ENCODE measurements around the gene CR2. TPM values are rescaled to one million over a fixed set of nuclear protein-coding genes. Genes with fewer than 3 reads are reported as not detected.
"Not testable (repeated sequence)": the region's sequence is repeated elsewhere in the genome, so short reads cannot be mapped to it uniquely, and the experiment has no call there.

The CR2 gene
- total RNA-seq, 2 experiments from 2014 or later, result not detected

DNA sequence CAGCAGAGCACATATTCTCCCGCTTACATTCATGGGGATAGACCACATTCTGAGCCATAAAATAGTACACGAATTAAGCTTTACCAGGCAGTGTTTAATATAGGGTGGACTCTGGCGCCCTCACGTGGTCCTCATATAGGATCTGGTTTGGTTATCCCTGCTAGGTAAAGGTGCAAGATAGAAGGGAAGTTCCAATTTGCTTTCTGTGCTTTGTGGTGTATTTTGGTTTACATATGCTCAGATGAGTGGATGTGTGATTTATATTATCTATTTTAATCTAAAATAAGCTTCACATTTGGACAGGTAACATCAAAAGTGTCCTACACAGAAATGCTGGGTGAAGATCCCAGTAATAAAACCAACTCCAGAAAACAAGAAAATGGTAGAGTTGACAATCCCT is 45.4 kb downstream of the CR2 start:
- Mint-ChIP-seq H3K4me1 (peaks cover 20% of the 10 kb centered on the region), H3K36me3 (ENCODE audit: low read depth) (no peaks in the 10 kb centered on the region), H3K9me3 (no peaks in the 10 kb centered on the region), H3K4me3 (no peak overlapping the region), H3K27me3 (peaks cover 60% of the 10 kb centered on the region), H3K27ac (no peak overlapping the region)
- peak; percentile 76 for DNase-seq
- ChIA-PET POLR2A (interaction anchor here (0.6 kb wide), 1 partner anchor 282 kb away, joined by 3 read pairs; no protein-coding TSS in a partner anchor), CTCF (interaction anchor here (0.7 to 1.6 kb wide), 5 partner anchors 15 to 467 kb away, joined by 3 to 5 read pairs (median 4); partner anchors contain the start of gene C1orf116)

GRCh38 chr1:207500306-207500705 is 46.2 kb downstream of the CR2 start:
- H3K4me1 Mint-ChIP-seq, result peaks cover 20% of the 10 kb centered on the region
- ChIA-PET POLR2A (interaction anchor here (0.6 kb wide), 1 partner anchor 282 kb away, joined by 3 read pairs; no protein-coding TSS in a partner anchor), CTCF (interaction anchor here (1.2 to 1.6 kb wide), 2 partner anchors 19 to 417 kb away, joined by 3 to 5 read pairs; no protein-coding TSS in a partner anchor)
- no peak overlapping the region for H3K27ac Mint-ChIP-seq
- no peaks in the 10 kb centered on the region for H3K9me3 Mint-ChIP-seq
- no peak for DNase-seq
- no peaks in the 10 kb centered on the region for H3K36me3 Mint-ChIP-seq (ENCODE audit: low read depth)
- H3K27me3 Mint-ChIP-seq, result peaks cover 60% of the 10 kb centered on the region
- no peak overlapping the region for H3K4me3 Mint-ChIP-seq

- H3K27ac Mint-ChIP-seq, result no peak overlapping the region
- DNase-seq, result no peak
- no peak overlapping the region for H3K4me3 Mint-ChIP-seq
- CTCF ChIA-PET, result interaction anchor here (0.6 kb wide), 2 partner anchors 334 to 537 kb away, joined by 3 to 4 read pairs; no protein-coding TSS in a partner anchor
- no peaks in the 10 kb centered on the region for H3K36me3 Mint-ChIP-seq (ENCODE audit: low read depth)
- peaks cover 12% of the 10 kb centered on the region for H3K4me1 Mint-ChIP-seq
- peaks cover 52% of the 10 kb centered on the region for H3K27me3 Mint-ChIP-seq
- H3K9me3 Mint-ChIP-seq, result no peaks in the 10 kb centered on the region
- POLR2A ChIA-PET, result no interaction called here
Observed at GRCh38 chr1:207501071-207501470, 46.9 kb downstream of the CR2 start.

DNA sequence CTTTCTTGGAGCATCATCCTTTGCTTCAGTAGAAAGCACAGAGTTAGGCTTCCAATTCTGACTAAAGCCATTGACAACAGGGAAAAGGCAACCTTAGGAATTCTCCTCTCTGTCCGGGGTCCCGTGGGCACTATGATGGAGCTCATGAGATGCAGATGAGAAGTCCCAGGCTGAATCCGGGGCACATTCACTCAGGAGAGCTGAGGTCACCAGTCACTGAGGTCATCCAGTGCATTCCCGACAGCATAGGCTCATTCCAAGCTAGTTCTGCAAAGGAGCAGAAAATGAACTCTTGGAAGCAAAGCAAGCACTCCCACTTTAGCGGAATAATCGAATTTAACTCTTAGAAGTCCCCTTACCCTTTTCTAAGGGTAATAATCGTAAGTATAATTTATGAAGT is 48.6 kb downstream of the CR2 start:
- Mint-ChIP-seq H3K4me3 (no peak overlapping the region), H3K27ac (no peak overlapping the region), H3K36me3 (ENCODE audit: low read depth) (no peaks in the 10 kb centered on the region), H3K9me3 (no peaks in the 10 kb centered on the region), H3K4me1 (peaks cover 6% of the 10 kb centered on the region), H3K27me3 (peaks cover 43% of the 10 kb centered on the region)
- DNase-seq, result no peak
- ChIA-PET CTCF (interaction anchor here (0.5 kb wide), 1 partner anchor 54 kb away, joined by 5 read pairs; no protein-coding TSS in a partner anchor), POLR2A (no interaction called here)

GRCh38 chr1:207503950-207504349 is 49.8 kb downstream of the CR2 start:
- Mint-ChIP-seq H3K27me3 (peaks cover 43% of the 10 kb centered on the region), H3K36me3 (ENCODE audit: low read depth) (no peaks in the 10 kb centered on the region), H3K27ac (no peak overlapping the region), H3K9me3 (no peaks in the 10 kb centered on the region), H3K4me1 (peaks cover 6% of the 10 kb centered on the region), H3K4me3 (no peak overlapping the region)
- POLR2A ChIA-PET, result no interaction called here
- CTCF ChIA-PET, result no interaction called here
- no peak for DNase-seq

DNA sequence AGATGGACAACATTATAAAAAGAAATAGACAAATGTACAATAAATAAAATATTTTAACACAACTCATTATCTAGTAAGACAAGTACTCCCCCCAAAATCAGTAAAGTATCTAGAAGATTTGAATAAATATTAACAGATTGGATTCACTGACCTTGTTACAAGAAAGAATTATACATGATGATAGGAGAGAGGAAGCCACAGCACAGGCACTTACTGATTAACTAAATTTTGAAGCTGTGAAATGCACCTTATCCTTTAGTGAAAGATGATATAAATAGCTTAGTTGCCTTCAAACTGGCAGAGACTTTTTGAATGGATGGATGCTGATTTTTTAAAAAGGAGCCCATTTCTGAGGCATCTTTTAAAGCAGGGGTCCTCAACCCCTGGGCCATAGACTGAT is 50.3 kb downstream of the CR2 start:
- peaks cover 43% of the 10 kb centered on the region for H3K27me3 Mint-ChIP-seq
- no peaks in the 10 kb centered on the region for H3K9me3 Mint-ChIP-seq
- H3K27ac Mint-ChIP-seq, result no peak overlapping the region
- H3K4me3 Mint-ChIP-seq, result no peak overlapping the region
- H3K36me3 Mint-ChIP-seq (ENCODE audit: low read depth), result no peaks in the 10 kb centered on the region
- H3K4me1 Mint-ChIP-seq, result peaks cover 3% of the 10 kb centered on the region
- ChIA-PET CTCF (no interaction called here), POLR2A (no interaction called here)
- DNase-seq, result no peak

- Mint-ChIP-seq H3K27ac (no peak overlapping the region), H3K36me3 (ENCODE audit: low read depth) (no peaks in the 10 kb centered on the region), H3K9me3 (no peaks in the 10 kb centered on the region), H3K4me3 (no peak overlapping the region), H3K4me1 (no peaks in the 10 kb centered on the region), H3K27me3 (peaks cover 19% of the 10 kb centered on the region)
- DNase-seq, result no peak
- ChIA-PET CTCF (no interaction called here), POLR2A (no interaction called here)
Observed at GRCh38 chr1:207510444-207510843, 56.3 kb downstream of the CR2 start.

- Mint-ChIP-seq H3K27me3 (peaks cover 16% of the 10 kb centered on the region), H3K4me1 (no peaks in the 10 kb centered on the region), H3K27ac (no peak overlapping the region), H3K4me3 (no peak overlapping the region), H3K9me3 (no peaks in the 10 kb centered on the region), H3K36me3 (ENCODE audit: low read depth) (no peaks in the 10 kb centered on the region)
- DNase-seq, result no peak
- ChIA-PET POLR2A (no interaction called here), CTCF (interaction anchor here (0.7 to 1.4 kb wide), 2 partner anchors 15 to 1650 kb away, joined by 4 read pairs; no protein-coding TSS in a partner anchor)
Observed at GRCh38 chr1:207514890-207515289, 60.8 kb downstream of the CR2 start.

GRCh38 chr1:207516729-207517128 is 62.6 kb downstream of the CR2 start:
- Mint-ChIP-seq H3K27me3 (peaks cover 14% of the 10 kb centered on the region), H3K4me1 (no peaks in the 10 kb centered on the region), H3K9me3 (no peaks in the 10 kb centered on the region), H3K27ac (no peak overlapping the region), H3K36me3 (ENCODE audit: low read depth) (no peaks in the 10 kb centered on the region), H3K4me3 (no peak overlapping the region)
- ChIA-PET CTCF (no interaction called here), POLR2A (no interaction called here)
- no peak for DNase-seq

GRCh38 chr1:207518608-207519236 is 64.6 kb downstream of the CR2 start:
- no peaks in the 10 kb centered on the region for H3K4me1 Mint-ChIP-seq
- H3K27ac Mint-ChIP-seq, result no peak overlapping the region
- no peak overlapping the region for H3K4me3 Mint-ChIP-seq
- peaks cover 13% of the 10 kb centered on the region for H3K27me3 Mint-ChIP-seq
- no peaks in the 10 kb centered on the region for H3K36me3 Mint-ChIP-seq (ENCODE audit: low read depth)
- no peaks in the 10 kb centered on the region for H3K9me3 Mint-ChIP-seq
- no peak for DNase-seq
- POLR2A ChIA-PET, result no interaction called here
- CTCF ChIA-PET, result interaction anchor here (0.8 to 1.0 kb wide), 2 partner anchors 12 to 19 kb away, joined by 3 read pairs; no protein-coding TSS in a partner anchor

DNA sequence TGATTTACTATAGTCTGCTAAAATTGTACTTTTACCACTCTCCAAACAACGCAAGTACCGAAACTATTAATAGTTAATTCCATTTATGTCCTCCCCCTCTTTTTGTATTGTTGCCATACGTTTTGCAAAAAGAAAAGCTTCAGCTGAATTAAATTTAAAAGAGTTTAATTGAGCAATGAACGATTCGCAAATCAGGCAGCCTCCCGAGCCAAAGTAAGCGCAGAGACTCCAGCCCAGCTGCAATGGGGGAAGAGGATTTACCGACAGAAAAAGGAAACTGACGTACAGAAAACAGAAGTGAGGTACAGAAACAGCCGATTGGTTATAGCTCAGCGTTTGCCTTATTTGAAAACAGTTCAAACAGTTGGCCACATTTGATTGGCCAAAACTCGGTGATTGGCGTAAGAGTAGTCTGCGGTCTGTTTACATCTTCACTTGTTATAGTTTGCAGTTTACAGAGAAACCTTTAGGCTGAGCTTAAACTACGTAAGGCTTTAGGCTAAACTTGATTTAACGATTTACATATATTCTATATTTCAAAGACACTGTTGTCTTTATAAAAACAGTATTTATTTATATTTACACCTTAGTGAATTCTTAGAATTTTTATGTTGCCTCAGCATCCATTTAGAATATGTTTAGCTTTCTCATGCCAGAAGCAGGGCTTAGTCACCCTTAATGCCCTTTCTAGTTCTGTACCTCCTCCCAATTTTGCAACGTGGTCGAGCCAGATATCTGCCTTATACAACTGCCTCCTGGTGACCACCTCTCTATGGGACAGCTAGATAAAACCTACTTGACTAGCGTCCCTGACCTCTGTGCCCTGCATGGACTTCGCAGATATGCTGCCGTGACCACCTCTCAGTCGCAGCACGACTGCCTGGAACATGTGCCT is 65.6 kb downstream of the CR2 start:
- Mint-ChIP-seq H3K4me1 (no peaks in the 10 kb centered on the region), H3K4me3 (no peak overlapping the region), H3K36me3 (ENCODE audit: low read depth) (no peaks in the 10 kb centered on the region), H3K27ac (no peak overlapping the region), H3K9me3 (no peaks in the 10 kb centered on the region), H3K27me3 (peaks cover 12% of the 10 kb centered on the region)
- ChIA-PET CTCF (interaction anchor here (0.8 to 1.0 kb wide), 2 partner anchors 13 to 20 kb away, joined by 3 read pairs; no protein-coding TSS in a partner anchor), POLR2A (no interaction called here)
- no peak for DNase-seq

DNA sequence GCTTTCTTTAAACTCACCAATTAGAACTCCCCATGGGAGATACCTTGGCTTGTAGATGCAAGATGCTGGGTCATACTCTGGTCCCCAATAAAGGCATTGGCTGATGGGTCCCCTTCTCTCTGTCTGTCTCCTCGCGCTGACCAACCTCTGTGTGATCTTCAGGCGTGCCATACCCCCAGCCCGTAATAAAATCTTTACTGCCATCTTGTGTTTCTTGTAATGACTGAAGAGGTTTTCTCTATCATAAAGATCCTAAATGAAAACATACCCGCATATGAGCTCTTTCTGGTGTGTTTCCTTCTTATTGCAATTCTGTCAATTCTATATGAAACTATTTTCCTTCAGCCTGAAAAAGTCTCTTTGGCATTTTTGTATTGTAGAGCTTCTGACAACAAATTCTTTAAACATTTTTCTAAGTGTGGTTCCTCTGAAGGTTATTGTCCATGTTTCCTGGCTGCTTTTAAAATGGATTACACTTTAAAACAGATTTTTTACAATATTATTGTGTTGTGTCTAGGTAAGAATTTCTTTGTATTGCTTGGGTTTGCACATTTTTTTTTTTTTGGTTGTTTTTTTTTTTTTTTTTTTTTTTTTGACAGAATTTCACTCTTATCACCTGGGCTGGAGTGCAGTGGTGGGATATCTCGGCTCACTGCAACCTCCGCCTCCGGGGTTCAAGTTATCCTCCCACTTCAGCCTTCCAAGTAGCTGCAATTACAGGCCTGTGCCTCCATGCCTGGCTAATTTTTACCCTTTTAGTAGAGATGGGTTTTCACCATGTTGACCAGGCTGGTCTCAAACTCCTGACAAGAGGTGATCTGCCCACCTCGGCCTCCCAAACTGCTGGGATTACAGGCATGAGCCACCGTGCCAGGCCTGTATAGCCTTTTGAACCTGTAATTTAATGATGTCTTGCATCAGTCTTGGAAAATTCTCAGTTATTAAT is 66.5 kb downstream of the CR2 start:
- DNase-seq; H3K4me3 Mint-ChIP-seq; H3K9me3 Mint-ChIP-seq; H3K27ac Mint-ChIP-seq; POLR2A ChIA-PET; CTCF ChIA-PET; H3K36me3 Mint-ChIP-seq (ENCODE audit: low read depth); H3K4me1 Mint-ChIP-seq: not testable (repeated sequence)
- peaks cover 12% of the 10 kb centered on the region for H3K27me3 Mint-ChIP-seq
